K562 (cell line): ENCODE measurements around the gene HAUS2. TPM values are rescaled to one million over a fixed set of nuclear protein-coding genes. Genes with fewer than 3 reads are reported as not detected.
A peak's percentile ranks its signal among the peaks of the same experiment; 100 is the strongest.

Experiments
- ATAC-seq: fragments of 200-7000 bp; cut with Tn5 transposase; 3 replicates; pipeline ENCODE4 v1.9.1; 2020; ENCODE audit warnings: moderate library complexity
- BruUV-seq: library from RNA; stranded (reverse); fragments of 400-500 nt; replicated peaks from 2 replicates; lab custom pipeline; 2021; lab: Mats Ljungman, UMichigan
- CTCF ChIA-PET: fragments of 300-600 bp; formaldehyde crosslinking; extraction: SDS; loops from one replicate; lab custom pipeline; 2021; ENCODE audit warnings: low intra/inter-chr PET ratio; lab: Yijun Ruan, JAX
- POLR2A ChIA-PET: fragments of 300-600, 350-650 bp; sonication (Branson Sonifier 250); formaldehyde crosslinking; extraction: SDS; loops from one replicate; lab custom pipeline; 2021; ENCODE audit warnings: antibody characterized with exemption, inconsistent platforms; lab: Yijun Ruan, JAX
- DNase-seq, 4 experiments: peaks; one replicate each; pipeline versions ENCODE4 v3.0.0 to v3.0.0-alpha.2; 2011 to 2018; ENCODE audit warnings: low spot score in 3 of 4, mixed read lengths in 3 of 4; ENCODE audit errors: extremely low read depth in 1 of 4
- FAIRE-seq: peaks from 2 replicates; lab custom pipeline; 2011; peaks lifted over from hg19 to GRCh38; lab: Jason Lieb, UNC
- H2AFZ ChIP-seq: 2 replicates; pipeline ENCODE4 v1.6.0; 2011; ENCODE audit warnings: low read depth, low read length, control low read depth, inconsistent platforms
- H3K27ac ChIP-seq: fragments of 200-600 bp; 3 replicates; pipeline ENCODE4 v1.8.0; 2011; ENCODE audit warnings: low read depth, mild to moderate bottlenecking, control low read depth, inconsistent platforms, low read length, moderate library complexity, mixed read lengths; ENCODE audit errors: extremely low read depth
- H3K27me3 ChIP-seq, 2 experiments: fragments of 300-600 bp in 1 of 2; 2 replicates in 1 of 2; 3 replicates in 1 of 2; pipeline versions ENCODE4 v1.6.0 to v1.8.0; 2011; ENCODE audit warnings: inconsistent platforms in 2 of 2, low read length in 2 of 2, mild to moderate bottlenecking in 1 of 2, mixed read lengths in 1 of 2, moderate library complexity in 1 of 2; ENCODE audit not compliant: control insufficient read depth in 2 of 2, insufficient read depth in 2 of 2
- H3K36me3 ChIP-seq: fragments of 300-600 bp; 3 replicates; pipeline ENCODE4 v1.8.0; 2011; ENCODE audit warnings: mild to moderate bottlenecking, low read length, inconsistent platforms; ENCODE audit not compliant: control insufficient read depth, insufficient read depth
- H3K4me1 ChIP-seq, 2 experiments: fragments of 200-600 bp in 1 of 2; replicated peaks in 1 of 2; 2 replicates in 1 of 2; 3 replicates in 1 of 2; pipeline versions ENCODE4 v1.5.1 to v1.8.0; 2011; ENCODE audit warnings: inconsistent platforms in 2 of 2, low read length in 2 of 2, mild to moderate bottlenecking in 1 of 2, mixed read lengths in 1 of 2, moderate library complexity in 1 of 2; ENCODE audit not compliant: control insufficient read depth in 2 of 2, insufficient read depth in 2 of 2
- H3K4me2 ChIP-seq: 2 replicates; pipeline ENCODE4 v1.6.1; 2011; ENCODE audit warnings: low read length, control low read depth, inconsistent platforms, mixed read lengths; ENCODE audit not compliant: insufficient read depth
- H3K4me3 ChIP-seq: fragments of 200-600 bp; sonication (generic), shearing (Covaris generic); 2 replicates; pipeline ENCODE4 v1.5.1; 2016; ENCODE audit warnings: control low read depth, inconsistent platforms
- H3K79me2 ChIP-seq: fragments of 200-600 bp; 3 replicates; pipeline ENCODE4 v1.8.0; 2011; ENCODE audit warnings: low read length, inconsistent platforms; ENCODE audit not compliant: control insufficient read depth, insufficient read depth
- H3K9ac ChIP-seq, 2 experiments: 2 replicates each; pipeline versions ENCODE4 v1.6.0 to v1.6.1; 2011; ENCODE audit warnings: low read depth in 2 of 2, low read length in 2 of 2, control low read depth in 1 of 2, inconsistent platforms in 1 of 2, mild to moderate bottlenecking in 1 of 2, mixed read lengths in 1 of 2; ENCODE audit not compliant: insufficient read depth in 1 of 2
- H3K9me1 ChIP-seq: one replicate; pipeline ENCODE4 v1.6.0; 2011; ENCODE audit warnings: inconsistent platforms, mild to moderate bottlenecking, low read length, moderate library complexity; ENCODE audit not compliant: control insufficient read depth, insufficient read depth
- H3K9me3 ChIP-seq: replicated peaks from 2 replicates; pipeline ENCODE4 v1.5.1; 2011; ENCODE audit warnings: low read depth, low read length, inconsistent platforms; ENCODE audit not compliant: control insufficient read depth, insufficient read depth
- H4K20me1 ChIP-seq: replicated peaks from 2 replicates; pipeline ENCODE4 v1.6.1; 2011; ENCODE audit warnings: low read length, inconsistent platforms, mixed read lengths; ENCODE audit not compliant: control insufficient read depth, insufficient read depth
- ADNP ChIP-seq: fragments of 200-800 bp; sonication (Bioruptor generic); IDR thresholded peaks from 2 replicates; pipeline ENCODE4 v1.6.1; 2016; ENCODE audit warnings: missing genetic modification characterization, missing compliant biosample characterization
- CHD4 ChIP-seq: fragments of 200-600 bp; sonication (generic); IDR thresholded peaks from 3 replicates; pipeline ENCODE4 v1.6.1; 2012; ENCODE audit warnings: low read depth, mild to moderate bottlenecking, mixed read lengths, low read length, inconsistent platforms; ENCODE audit not compliant: insufficient read depth, insufficient replicate concordance, poor library complexity, severe bottlenecking
- EHMT2 ChIP-seq: fragments of 450-650 bp; IDR thresholded peaks from 2 replicates; pipeline ENCODE4 v1.6.1; 2018; ENCODE audit warnings: antibody characterized with exemption
- KLF6 ChIP-seq: fragments of 250-450 bp; sonication (Bioruptor Pico); IDR thresholded peaks from 2 replicates; pipeline ENCODE4 v1.4.0; 2020; ENCODE audit warnings: mild to moderate bottlenecking, moderate library complexity, borderline replicate concordance
- MTA3 ChIP-seq: fragments of 450-650 bp; formaldehyde crosslinking; IDR thresholded peaks from 2 replicates; pipeline ENCODE4 v1.6.1; 2017; ENCODE audit warnings: mild to moderate bottlenecking, borderline replicate concordance
- PHB ChIP-seq: fragments of 250-450 bp; sonication (Bioruptor Pico); IDR thresholded peaks from 2 replicates; pipeline ENCODE4 v1.5.0; 2021
- PHF21A ChIP-seq: fragments of 450-650 bp; IDR thresholded peaks from 2 replicates; pipeline ENCODE4 v1.6.1; 2017; ENCODE audit warnings: low read depth, borderline replicate concordance
- RBM22 ChIP-seq: fragments of 200-400 bp; formaldehyde crosslinking; IDR thresholded peaks from 2 replicates; pipeline ENCODE4 v1.6.1; 2018; ENCODE audit warnings: low read length, low read depth; ENCODE audit not compliant: poor library complexity, severe bottlenecking
- SMARCE1 ChIP-seq: fragments of 450-650 bp; IDR thresholded peaks from 2 replicates; pipeline ENCODE4 v1.7.1; 2016; ENCODE audit warnings: mild to moderate bottlenecking
- TAF1 ChIP-seq: IDR thresholded peaks from 2 replicates; pipeline ENCODE4 v1.6.1; 2011; ENCODE audit warnings: mild to moderate bottlenecking, low read length, moderate library complexity; ENCODE audit not compliant: insufficient read depth, control insufficient read depth, severe bottlenecking; ENCODE audit errors: extremely low read depth
- TAF15 ChIP-seq: fragments of 200-400 bp; formaldehyde crosslinking; IDR thresholded peaks from 2 replicates; pipeline ENCODE4 v1.6.1; 2017; ENCODE audit warnings: mild to moderate bottlenecking, low read depth, low read length, moderate library complexity
- THRAP3 ChIP-seq: fragments of 450-650 bp; IDR thresholded peaks from 2 replicates; pipeline ENCODE4 v1.6.1; 2016; ENCODE audit warnings: mild to moderate bottlenecking, inconsistent platforms, borderline replicate concordance
- WHSC1 ChIP-seq: IDR thresholded peaks from one replicate; pipeline ENCODE4 v1.6.1; 2012; ENCODE audit warnings: low read length, control low read depth, inconsistent platforms
- ZBTB8A ChIP-seq: fragments of 450-650 bp; IDR thresholded peaks from 2 replicates; pipeline ENCODE4 v1.6.1; 2018; ENCODE audit warnings: mild to moderate bottlenecking, moderate library complexity; ENCODE audit not compliant: partially characterized antibody
- ZC3H11A ChIP-seq: IDR thresholded peaks from 2 replicates; pipeline ENCODE4 v1.6.1; 2012; ENCODE audit warnings: low read depth, low read length, improper control_type of control experiment
- ZNF354B ChIP-seq: fragments of 250-450 bp; sonication (Bioruptor Pico); IDR thresholded peaks from 2 replicates; pipeline ENCODE4 v1.4.0; 2020
- ZNF699 ChIP-seq: fragments of 250-450 bp; sonication (Bioruptor Pico); IDR thresholded peaks from 2 replicates; pipeline ENCODE4 v1.8.0; 2021; ENCODE audit warnings: mild to moderate bottlenecking, moderate library complexity; ENCODE audit not compliant: insufficient replicate concordance
- WGBS: fragments of 100-300 bp; shearing (Covaris generic); methylation state at CpG from one replicate; pipeline ENCODE4 v1.1.6; 2016; ENCODE audit warnings: low coverage, mixed read lengths; ENCODE audit not compliant: insufficient coverage; ENCODE audit errors: missing lambda C conversion rate; 5-methylcytosine and 5-hydroxymethylcytosine counted together
- in situ Hi-C: fragments of 300-500 bp; cut with MboI; formaldehyde crosslinking; loops from 4 replicates; pipeline ENCODE4 v1.15.0; 2018; ENCODE audit warnings: inconsistent platforms, mixed read lengths
- intact Hi-C: fragments of 100-400 bp; cut with micrococcal nuclease; formaldehyde crosslinking; loops from 2 replicates; pipeline ENCODE4 v1.14.2; 2022
- polyA plus RNA-seq, 8 experiments: library from polyadenylated mRNA; depleted of rRNA in 4 of 8; stranded (reverse) in 5 of 8; unstranded in 3 of 8; fragments of >200 nt; fragmentation: Nextera tagmentation in 2 of 8; fragmentation: Illumina TruSeq in 1 of 8; extraction: Ambion mirVana in 2 of 8; extraction: Trizol in 1 of 8; gene quantifications; 2 replicates each; pipeline versions ENCODE4 v1.2.1 to v1.2.3, GENCODE V29; 2011 to 2014; ENCODE audit warnings: inconsistent platforms in 1 of 8, missing spikeins in 1 of 8
- total RNA-seq, 7 experiments: library from RNA; depleted of rRNA in 6 of 7; stranded (reverse); fragments of >200 nt in 6 of 7; fragmentation: Illumina TruSeq in 2 of 7; extraction: Trizol in 2 of 7; gene quantifications; 2 replicates each; pipeline versions ENCODE4 v1.2.1 to v1.2.3, GENCODE V29; 2011 to 2021; ENCODE audit warnings: low replicate concordance in 1 of 7
- TF ChIP-seq, protein P1 (sequence below): fragments of 250-450 bp; sonication (Bioruptor Pico); IDR thresholded peaks from 2 replicates; pipeline ENCODE4 v1.5.0; 2021; ENCODE audit warnings: mild to moderate bottlenecking, borderline replicate concordance
- TF ChIP-seq, protein P2 (sequence below): fragments of 450-650 bp; IDR thresholded peaks from 2 replicates; pipeline ENCODE4 v1.6.1; 2014; ENCODE audit warnings: low read depth, mild to moderate bottlenecking, moderate library complexity, borderline replicate concordance

HAUS2 gene
- total and polyA plus RNA-seq, 9 of the 15 experiments (the other 6 are each of a cell fraction or from before 2014, with no cell fraction given): 30.6 to 64.9 (median 54.1) TPM

- intact Hi-C loops: no loop called here
- BruUV-seq: no TSS peak
- no peaks in the 10 kb centered on the region for H3K36me3 ChIP-seq
- ATAC-seq: no peak
- H2AFZ ChIP-seq: peak overlapping the region; percentile 66; the same call in 1 of the 2 replicates
- WGBS: 66% methylated on average over 3 of the region's 3 CpGs
- no peak for DNase-seq
- in situ Hi-C loops: no loop called here
- H3K9me3 ChIP-seq: no peaks in the 10 kb centered on the region
- H4K20me1 ChIP-seq: no peaks in the 10 kb centered on the region
- H3K9ac ChIP-seq: peak overlapping the region in 1 of 2 experiments; percentile 20; a peak in 1 of 4 replicates
- no peak overlapping the region for H3K4me3 ChIP-seq
- TF ChIP-seq, protein P1, sequence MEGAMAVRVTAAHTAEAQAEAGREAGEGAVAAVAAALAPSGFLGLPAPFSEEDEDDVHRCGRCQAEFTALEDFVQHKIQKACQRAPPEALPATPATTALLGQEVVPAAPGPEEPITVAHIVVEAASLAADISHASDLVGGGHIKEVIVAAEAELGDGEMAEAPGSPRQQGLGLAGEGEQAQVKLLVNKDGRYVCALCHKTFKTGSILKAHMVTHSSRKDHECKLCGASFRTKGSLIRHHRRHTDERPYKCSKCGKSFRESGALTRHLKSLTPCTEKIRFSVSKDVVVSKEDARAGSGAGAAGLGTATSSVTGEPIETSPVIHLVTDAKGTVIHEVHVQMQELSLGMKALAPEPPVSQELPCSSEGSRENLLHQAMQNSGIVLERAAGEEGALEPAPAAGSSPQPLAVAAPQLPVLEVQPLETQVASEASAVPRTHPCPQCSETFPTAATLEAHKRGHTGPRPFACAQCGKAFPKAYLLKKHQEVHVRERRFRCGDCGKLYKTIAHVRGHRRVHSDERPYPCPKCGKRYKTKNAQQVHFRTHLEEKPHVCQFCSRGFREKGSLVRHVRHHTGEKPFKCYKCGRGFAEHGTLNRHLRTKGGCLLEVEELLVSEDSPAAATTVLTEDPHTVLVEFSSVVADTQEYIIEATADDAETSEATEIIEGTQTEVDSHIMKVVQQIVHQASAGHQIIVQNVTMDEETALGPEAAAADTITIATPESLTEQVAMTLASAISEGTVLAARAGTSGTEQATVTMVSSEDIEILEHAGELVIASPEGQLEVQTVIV (CRISPR knock-in tag): no peak
- TF ChIP-seq ZNF699 (CRISPR knock-in tag) (no peak), CHD4 (no peak), WHSC1 (no peak), ZNF354B (CRISPR knock-in tag) (no peak), PHF21A (no peak), MTA3 (no peak), EHMT2 (no peak), SMARCE1 (no peak), RBM22 (no peak), ZBTB8A (no peak), TAF15 (no peak), TAF1 (no peak), KLF6 (no peak), ADNP (no peak), THRAP3 (no peak), ZC3H11A (no peak), PHB (CRISPR knock-in tag) (no peak)
- TF ChIP-seq, protein P2, sequence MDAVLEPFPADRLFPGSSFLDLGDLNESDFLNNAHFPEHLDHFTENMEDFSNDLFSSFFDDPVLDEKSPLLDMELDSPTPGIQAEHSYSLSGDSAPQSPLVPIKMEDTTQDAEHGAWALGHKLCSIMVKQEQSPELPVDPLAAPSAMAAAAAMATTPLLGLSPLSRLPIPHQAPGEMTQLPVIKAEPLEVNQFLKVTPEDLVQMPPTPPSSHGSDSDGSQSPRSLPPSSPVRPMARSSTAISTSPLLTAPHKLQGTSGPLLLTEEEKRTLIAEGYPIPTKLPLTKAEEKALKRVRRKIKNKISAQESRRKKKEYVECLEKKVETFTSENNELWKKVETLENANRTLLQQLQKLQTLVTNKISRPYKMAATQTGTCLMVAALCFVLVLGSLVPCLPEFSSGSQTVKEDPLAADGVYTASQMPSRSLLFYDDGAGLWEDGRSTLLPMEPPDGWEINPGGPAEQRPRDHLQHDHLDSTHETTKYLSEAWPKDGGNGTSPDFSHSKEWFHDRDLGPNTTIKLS: no peak
- TF ChIP-seq, all 486 proteins: peak for 0
- CTCF ChIA-PET: interaction anchor here (0.6 kb wide), 1 partner anchor 37 kb away, joined by 3 read pairs; no protein-coding TSS in a partner anchor
- Histone ChIP-seq H3K79me2 (no peaks in the 10 kb centered on the region), H3K27ac (peak overlapping the region; percentile 39; the same call in 1 of the 3 replicates), H3K4me2 (peak overlapping the region; percentile 28; the same call in 1 of the 2 replicates), H3K9me1 (no peaks in the 10 kb centered on the region), H3K4me1 (peaks cover 7 to 28% of the 10 kb centered on the region in 2 experiments; a peak in 3 of 5 replicates), H3K27me3 (no peaks in the 10 kb centered on the region)
- FAIRE-seq: no peak
- POLR2A ChIA-PET: interaction anchor here (4.1 kb wide), 1 partner anchor 10 kb away, joined by 16 read pairs; no protein-coding TSS in a partner anchor
Measured at GRCh38 chr15:42605796-42606195, 57.2 kb downstream of the HAUS2 start.
